Body of pancreas (tissue), 4 donors: Measurements from ENCODE around the gene RETN.

ENCODE experiments used
- POLR2A ChIP-seq, 3 donors: fragments of 450-650 bp; IDR thresholded peaks; one replicate each; pipeline ENCODE4 v1.6.1; 2016; ENCODE audit warnings: antibody characterized with exemption in 3 of 3, mild to moderate bottlenecking in 2 of 3
- TF ChIP-seq, protein P1 (sequence below), 7 experiments: fragments of 450-650 bp in 4 of 7; fragments of 200-600 bp in 3 of 7; sonication (generic) in 3 of 7; IDR thresholded peaks; one replicate each; pipeline ENCODE4 v1.5.1; 2016 to 2019; ENCODE audit warnings: antibody characterized with exemption in 7 of 7

DNA sequence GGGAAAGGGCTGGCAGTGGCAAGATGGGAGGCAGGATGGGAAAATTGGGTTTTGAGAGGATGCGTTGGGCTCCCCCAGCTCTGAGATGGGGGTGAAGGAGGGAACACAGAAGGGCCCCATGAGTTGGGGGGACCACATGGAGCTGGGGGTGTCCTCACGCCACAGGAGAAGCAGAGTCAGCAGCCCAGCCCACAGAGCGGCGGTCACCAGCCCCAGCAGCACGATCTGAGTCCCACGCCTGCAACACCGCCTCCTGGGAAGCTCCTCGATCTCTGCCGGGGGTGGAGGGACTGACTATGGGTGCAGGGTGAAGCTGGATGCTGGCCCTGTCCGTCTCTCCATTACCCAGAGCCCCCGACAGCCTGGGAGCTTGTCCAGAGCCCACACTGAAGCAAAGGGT lies 29.7 kb downstream of the RETN start:
- TF ChIP-seq, protein P1, sequence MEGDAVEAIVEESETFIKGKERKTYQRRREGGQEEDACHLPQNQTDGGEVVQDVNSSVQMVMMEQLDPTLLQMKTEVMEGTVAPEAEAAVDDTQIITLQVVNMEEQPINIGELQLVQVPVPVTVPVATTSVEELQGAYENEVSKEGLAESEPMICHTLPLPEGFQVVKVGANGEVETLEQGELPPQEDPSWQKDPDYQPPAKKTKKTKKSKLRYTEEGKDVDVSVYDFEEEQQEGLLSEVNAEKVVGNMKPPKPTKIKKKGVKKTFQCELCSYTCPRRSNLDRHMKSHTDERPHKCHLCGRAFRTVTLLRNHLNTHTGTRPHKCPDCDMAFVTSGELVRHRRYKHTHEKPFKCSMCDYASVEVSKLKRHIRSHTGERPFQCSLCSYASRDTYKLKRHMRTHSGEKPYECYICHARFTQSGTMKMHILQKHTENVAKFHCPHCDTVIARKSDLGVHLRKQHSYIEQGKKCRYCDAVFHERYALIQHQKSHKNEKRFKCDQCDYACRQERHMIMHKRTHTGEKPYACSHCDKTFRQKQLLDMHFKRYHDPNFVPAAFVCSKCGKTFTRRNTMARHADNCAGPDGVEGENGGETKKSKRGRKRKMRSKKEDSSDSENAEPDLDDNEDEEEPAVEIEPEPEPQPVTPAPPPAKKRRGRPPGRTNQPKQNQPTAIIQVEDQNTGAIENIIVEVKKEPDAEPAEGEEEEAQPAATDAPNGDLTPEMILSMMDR (IDR thresholded peaks at IDR 0.05) = no peak
- no peak for TF ChIP-seq POLR2A (IDR thresholded peaks at IDR 0.05)
